Right renal cortex interstitium (tissue), 3 donors: ENCODE measurements around the gene BLACAT1. TPM values are rescaled to one million over a fixed set of nuclear protein-coding genes. Genes with fewer than 3 reads are reported as not detected.
"Not testable (repeated sequence)": the region's sequence is repeated elsewhere in the genome, so short reads cannot be mapped to it uniquely, and the experiment has no call there.

Experiments used
- DNase-seq, 3 donors: peaks; one replicate each; pipeline ENCODE4 v3.0.0-alpha.2; 2013; ENCODE audit warnings: low read depth in 3 of 3, low spot score in 2 of 3
- polyA plus RNA-seq, 3 donors: library from polyadenylated mRNA; unstranded; fragments of 120-200 nt; gene quantifications; one replicate each; pipeline ENCODE4 v1.2.1, GENCODE V29; 2013; ENCODE audit not compliant: insufficient read length in 3 of 3

Gene BLACAT1
- polyA plus RNA-seq, 3 donors = 2.3 to 2.7 (median 2.6) TPM

GRCh38 chr1:205484985-205485967 is 29.4 kb upstream of the BLACAT1 start:
- DNase-seq = no peak

- no peak for DNase-seq
Observed at GRCh38 chr1:205483372-205483771, 27.5 kb upstream of the BLACAT1 start.

GRCh38 chr1:205482587-205482986 is 26.7 kb upstream of the BLACAT1 start:
- DNase-seq = not testable (repeated sequence)

- DNase-seq = no peak
Observed at GRCh38 chr1:205481629-205482151, 25.8 kb upstream of the BLACAT1 start.

GRCh38 chr1:205481218-205481617 is 25.4 kb upstream of the BLACAT1 start:
- no peak for DNase-seq

- no peak for DNase-seq
Observed at GRCh38 chr1:205480349-205480985, 24.6 kb upstream of the BLACAT1 start.

- not testable (repeated sequence) for DNase-seq
Observed at GRCh38 chr1:205478985-205479384, 23.1 kb upstream of the BLACAT1 start.

- DNase-seq = no peak
Observed at GRCh38 chr1:205477759-205478247, 22.0 kb upstream of the BLACAT1 start.

GRCh38 chr1:205477121-205477758 is 21.4 kb upstream of the BLACAT1 start:
- DNase-seq = no peak

GRCh38 chr1:205476648-205477047 is 20.8 kb upstream of the BLACAT1 start:
- DNase-seq = no peak

GRCh38 chr1:205475855-205476254 is 20.0 kb upstream of the BLACAT1 start:
- DNase-seq = no peak

- DNase-seq = no peak
Observed at GRCh38 chr1:205474571-205474970, 18.7 kb upstream of the BLACAT1 start.

GRCh38 chr1:205473966-205474365 is 18.1 kb upstream of the BLACAT1 start:
- DNase-seq = no peak

- DNase-seq = no peak
Observed at GRCh38 chr1:205473475-205473874, 17.6 kb upstream of the BLACAT1 start.

- DNase-seq = no peak
Observed at GRCh38 chr1:205472737-205473441, 17.0 kb upstream of the BLACAT1 start.

- no peak for DNase-seq
Observed at GRCh38 chr1:205470131-205470530, 14.3 kb upstream of the BLACAT1 start.

- no peak for DNase-seq
Observed at GRCh38 chr1:205466595-205467220, 10.9 kb upstream of the BLACAT1 start.

- DNase-seq = no peak
Observed at GRCh38 chr1:205465392-205465791, 9.5 kb upstream of the BLACAT1 start.

- no peak for DNase-seq
Observed at GRCh38 chr1:205458777-205459566, 3.1 kb upstream of the BLACAT1 start.
